ENCODE measurements around the gene IVD. TPM values are rescaled to one million over a fixed set of nuclear protein-coding genes. Genes with fewer than 3 reads are reported as not detected.

IVD gene
- polyA plus RNA-seq, 1 of the 3 experiments (the other 2 are of a cell fraction) = 54.2 TPM

DNA sequence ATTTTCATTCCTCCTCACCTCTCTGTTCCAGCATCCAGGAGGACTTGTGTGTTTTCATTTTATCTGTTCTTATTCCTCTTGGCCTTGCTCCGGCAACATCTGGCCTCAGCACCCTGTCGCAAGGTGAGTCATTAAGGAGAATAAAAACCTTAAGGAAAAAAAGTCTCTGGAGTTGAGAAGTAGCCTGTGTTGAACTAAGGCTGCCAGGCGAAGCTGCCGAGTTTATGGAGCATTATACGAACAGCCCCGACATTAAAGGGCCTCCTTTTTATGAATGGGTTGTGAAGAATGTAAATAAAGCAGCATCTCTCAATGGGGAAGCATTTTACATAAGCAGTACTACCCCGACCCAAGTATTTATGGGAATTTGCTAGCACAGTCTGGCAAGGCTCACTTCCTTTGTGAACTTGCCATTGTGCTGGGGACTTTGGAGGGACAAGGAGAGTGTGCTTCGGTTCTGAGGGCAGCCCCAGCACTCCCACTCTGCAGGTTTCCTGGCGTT lies 39.9 kb downstream of the IVD start:
- no peaks in the 10 kb centered on the region for H3K9me2 ChIP-seq
- WGBS (ENCODE audit: low lambda C conversion rate) = 90% methylated on average over 9 of the region's 9 CpGs
- peaks cover 6 to 18% of the 10 kb centered on the region in 2 experiments; a peak in 3 of 4 replicates for H3K4me1 ChIP-seq (ENCODE audit: control insufficient read depth in 1 of 2, insufficient read depth in 2 of 2, low read depth in 1 of 2, low read length in 1 of 2)
- no peak overlapping the region for H3K4me3 ChIP-seq (ENCODE audit: low read depth in 2 of 2, low read length in 1 of 2)
- no peaks in the 10 kb centered on the region for H3K9me3 ChIP-seq
- no peak for DNase-seq
- H3K79me2 ChIP-seq (ENCODE audit: insufficient read depth) = peaks cover 82% of the 10 kb centered on the region
- H3F3A ChIP-seq (replicated peaks; ENCODE audit: insufficient read depth) = no peaks in the 10 kb centered on the region
- H3K27ac ChIP-seq (ENCODE audit: low read depth in 2 of 2, low read length in 1 of 2) = no peak overlapping the region
- CTCF ChIA-PET = interaction anchor here (0.6 to 2.3 kb wide), 4 partner anchors 21 to 186 kb away, joined by 3 to 8 read pairs (median 3); partner anchors contain the start of gene CCDC9B
- no peaks in the 10 kb centered on the region for H3K36me3 ChIP-seq (replicated peaks in 1 of 2; ENCODE audit: control insufficient read depth in 1 of 2, insufficient read depth in 2 of 2, low read length in 1 of 2)
- POLR2A ChIA-PET = no interaction called here
- H3K4me2 ChIP-seq = no peak overlapping the region
- TF ChIP-seq EZH2phosphoT487 (IDR thresholded peaks at IDR 0.05; ENCODE audit: borderline replicate concordance, low read depth) (no peak), RCOR1 (IDR thresholded peaks at IDR 0.05; ENCODE audit: low read length) (no peak), GABPA (IDR thresholded peaks at IDR 0.05; ENCODE audit: low read depth) (no peak), CHD2 (IDR thresholded peaks at IDR 0.05; ENCODE audit: low read length, partially characterized antibody) (no peak), TEAD4 (IDR thresholded peaks at IDR 0.05; ENCODE audit: borderline replicate concordance, insufficient read depth) (no peak), JUND (IDR thresholded peaks at IDR 0.05) (no peak), FOSL2 (IDR thresholded peaks at IDR 0.05; ENCODE audit: borderline replicate concordance, low read depth) (no peak), FOXJ3 (CRISPR knock-in tag; IDR thresholded peaks at IDR 0.05) (no peak), RXRA (IDR thresholded peaks at IDR 0.05; ENCODE audit: borderline replicate concordance, low read depth) (no peak), MEF2A (IDR thresholded peaks at IDR 0.05; ENCODE audit: borderline replicate concordance, low read depth) (no peak), EP300 (IDR thresholded peaks at IDR 0.05; ENCODE audit: borderline replicate concordance in 1 of 2, low read depth in 1 of 2, low read length in 1 of 2) (no peak), RFX5 (IDR thresholded peaks at IDR 0.05; ENCODE audit: low read length) (no peak), SIN3A (IDR thresholded peaks at IDR 0.05; ENCODE audit: borderline replicate concordance, low read depth, low read length) (no peak), SMC3 (IDR thresholded peaks at IDR 0.05; ENCODE audit: low read depth, low read length) (no peak)
- TF ChIP-seq, protein P1, sequence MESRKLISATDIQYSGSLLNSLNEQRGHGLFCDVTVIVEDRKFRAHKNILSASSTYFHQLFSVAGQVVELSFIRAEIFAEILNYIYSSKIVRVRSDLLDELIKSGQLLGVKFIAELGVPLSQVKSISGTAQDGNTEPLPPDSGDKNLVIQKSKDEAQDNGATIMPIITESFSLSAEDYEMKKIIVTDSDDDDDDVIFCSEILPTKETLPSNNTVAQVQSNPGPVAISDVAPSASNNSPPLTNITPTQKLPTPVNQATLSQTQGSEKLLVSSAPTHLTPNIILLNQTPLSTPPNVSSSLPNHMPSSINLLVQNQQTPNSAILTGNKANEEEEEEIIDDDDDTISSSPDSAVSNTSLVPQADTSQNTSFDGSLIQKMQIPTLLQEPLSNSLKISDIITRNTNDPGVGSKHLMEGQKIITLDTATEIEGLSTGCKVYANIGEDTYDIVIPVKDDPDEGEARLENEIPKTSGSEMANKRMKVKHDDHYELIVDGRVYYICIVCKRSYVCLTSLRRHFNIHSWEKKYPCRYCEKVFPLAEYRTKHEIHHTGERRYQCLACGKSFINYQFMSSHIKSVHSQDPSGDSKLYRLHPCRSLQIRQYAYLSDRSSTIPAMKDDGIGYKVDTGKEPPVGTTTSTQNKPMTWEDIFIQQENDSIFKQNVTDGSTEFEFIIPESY (IDR thresholded peaks at IDR 0.05; ENCODE audit: borderline replicate concordance, low read depth) = no peak
- TF ChIP-seq, protein P2, sequence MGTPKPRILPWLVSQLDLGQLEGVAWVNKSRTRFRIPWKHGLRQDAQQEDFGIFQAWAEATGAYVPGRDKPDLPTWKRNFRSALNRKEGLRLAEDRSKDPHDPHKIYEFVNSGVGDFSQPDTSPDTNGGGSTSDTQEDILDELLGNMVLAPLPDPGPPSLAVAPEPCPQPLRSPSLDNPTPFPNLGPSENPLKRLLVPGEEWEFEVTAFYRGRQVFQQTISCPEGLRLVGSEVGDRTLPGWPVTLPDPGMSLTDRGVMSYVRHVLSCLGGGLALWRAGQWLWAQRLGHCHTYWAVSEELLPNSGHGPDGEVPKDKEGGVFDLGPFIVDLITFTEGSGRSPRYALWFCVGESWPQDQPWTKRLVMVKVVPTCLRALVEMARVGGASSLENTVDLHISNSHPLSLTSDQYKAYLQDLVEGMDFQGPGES (IDR thresholded peaks at IDR 0.05; ENCODE audit: low read depth, low read length) = no peak
- TF ChIP-seq, protein P3, sequence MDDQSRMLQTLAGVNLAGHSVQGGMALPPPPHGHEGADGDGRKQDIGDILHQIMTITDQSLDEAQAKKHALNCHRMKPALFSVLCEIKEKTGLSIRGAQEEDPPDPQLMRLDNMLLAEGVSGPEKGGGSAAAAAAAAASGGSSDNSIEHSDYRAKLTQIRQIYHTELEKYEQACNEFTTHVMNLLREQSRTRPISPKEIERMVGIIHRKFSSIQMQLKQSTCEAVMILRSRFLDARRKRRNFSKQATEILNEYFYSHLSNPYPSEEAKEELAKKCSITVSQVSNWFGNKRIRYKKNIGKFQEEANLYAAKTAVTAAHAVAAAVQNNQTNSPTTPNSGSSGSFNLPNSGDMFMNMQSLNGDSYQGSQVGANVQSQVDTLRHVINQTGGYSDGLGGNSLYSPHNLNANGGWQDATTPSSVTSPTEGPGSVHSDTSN (IDR thresholded peaks at IDR 0.05) = no peak
- TF ChIP-seq, protein P4, sequence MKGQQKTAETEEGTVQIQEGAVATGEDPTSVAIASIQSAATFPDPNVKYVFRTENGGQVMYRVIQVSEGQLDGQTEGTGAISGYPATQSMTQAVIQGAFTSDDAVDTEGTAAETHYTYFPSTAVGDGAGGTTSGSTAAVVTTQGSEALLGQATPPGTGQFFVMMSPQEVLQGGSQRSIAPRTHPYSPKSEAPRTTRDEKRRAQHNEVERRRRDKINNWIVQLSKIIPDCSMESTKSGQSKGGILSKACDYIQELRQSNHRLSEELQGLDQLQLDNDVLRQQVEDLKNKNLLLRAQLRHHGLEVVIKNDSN (IDR thresholded peaks at IDR 0.05; ENCODE audit: borderline replicate concordance, low read depth) = no peak
- TF ChIP-seq, protein P5, sequence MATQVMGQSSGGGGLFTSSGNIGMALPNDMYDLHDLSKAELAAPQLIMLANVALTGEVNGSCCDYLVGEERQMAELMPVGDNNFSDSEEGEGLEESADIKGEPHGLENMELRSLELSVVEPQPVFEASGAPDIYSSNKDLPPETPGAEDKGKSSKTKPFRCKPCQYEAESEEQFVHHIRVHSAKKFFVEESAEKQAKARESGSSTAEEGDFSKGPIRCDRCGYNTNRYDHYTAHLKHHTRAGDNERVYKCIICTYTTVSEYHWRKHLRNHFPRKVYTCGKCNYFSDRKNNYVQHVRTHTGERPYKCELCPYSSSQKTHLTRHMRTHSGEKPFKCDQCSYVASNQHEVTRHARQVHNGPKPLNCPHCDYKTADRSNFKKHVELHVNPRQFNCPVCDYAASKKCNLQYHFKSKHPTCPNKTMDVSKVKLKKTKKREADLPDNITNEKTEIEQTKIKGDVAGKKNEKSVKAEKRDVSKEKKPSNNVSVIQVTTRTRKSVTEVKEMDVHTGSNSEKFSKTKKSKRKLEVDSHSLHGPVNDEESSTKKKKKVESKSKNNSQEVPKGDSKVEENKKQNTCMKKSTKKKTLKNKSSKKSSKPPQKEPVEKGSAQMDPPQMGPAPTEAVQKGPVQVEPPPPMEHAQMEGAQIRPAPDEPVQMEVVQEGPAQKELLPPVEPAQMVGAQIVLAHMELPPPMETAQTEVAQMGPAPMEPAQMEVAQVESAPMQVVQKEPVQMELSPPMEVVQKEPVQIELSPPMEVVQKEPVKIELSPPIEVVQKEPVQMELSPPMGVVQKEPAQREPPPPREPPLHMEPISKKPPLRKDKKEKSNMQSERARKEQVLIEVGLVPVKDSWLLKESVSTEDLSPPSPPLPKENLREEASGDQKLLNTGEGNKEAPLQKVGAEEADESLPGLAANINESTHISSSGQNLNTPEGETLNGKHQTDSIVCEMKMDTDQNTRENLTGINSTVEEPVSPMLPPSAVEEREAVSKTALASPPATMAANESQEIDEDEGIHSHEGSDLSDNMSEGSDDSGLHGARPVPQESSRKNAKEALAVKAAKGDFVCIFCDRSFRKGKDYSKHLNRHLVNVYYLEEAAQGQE (IDR thresholded peaks at IDR 0.05; ENCODE audit: low read depth, low read length) = no peak
- TF ChIP-seq, protein P6, sequence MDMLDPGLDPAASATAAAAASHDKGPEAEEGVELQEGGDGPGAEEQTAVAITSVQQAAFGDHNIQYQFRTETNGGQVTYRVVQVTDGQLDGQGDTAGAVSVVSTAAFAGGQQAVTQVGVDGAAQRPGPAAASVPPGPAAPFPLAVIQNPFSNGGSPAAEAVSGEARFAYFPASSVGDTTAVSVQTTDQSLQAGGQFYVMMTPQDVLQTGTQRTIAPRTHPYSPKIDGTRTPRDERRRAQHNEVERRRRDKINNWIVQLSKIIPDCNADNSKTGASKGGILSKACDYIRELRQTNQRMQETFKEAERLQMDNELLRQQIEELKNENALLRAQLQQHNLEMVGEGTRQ (IDR thresholded peaks at IDR 0.05; ENCODE audit: borderline replicate concordance, low read depth, low read length) = no peak
- H3K9ac ChIP-seq = no peak overlapping the region
- H4K20me1 ChIP-seq (ENCODE audit: insufficient read depth) = peaks cover 66% of the 10 kb centered on the region
- no peak overlapping the region for H2AFZ ChIP-seq (ENCODE audit: low read depth)
- no peaks in the 10 kb centered on the region for H3K27me3 ChIP-seq (ENCODE audit: insufficient read depth)

All from SK-N-SH (cell line).